Spleen (tissue), 11 donors: ENCODE results near the gene GSTA2. TPM values are rescaled to one million over a fixed set of nuclear protein-coding genes. Genes with fewer than 3 reads are reported as not detected.
A peak's percentile ranks its signal among the peaks of the same experiment; 100 is the strongest.

Experiments used
- DNase-seq: peaks from one replicate; pipeline ENCODE4 v3.0.0-alpha.2; 2020
- H3K27ac ChIP-seq, 8 donors: fragments of 200-600 bp; sonication (generic) in 7 of 8; 1 replicate in 4 of 8; 2 replicates in 4 of 8; pipeline versions ENCODE4 v1.5.0 to v1.8.0; 2016 to 2021; ENCODE audit warnings: inconsistent platforms in 4 of 8, mild to moderate bottlenecking in 4 of 8, moderate library complexity in 1 of 8
- H3K27me3 ChIP-seq, 7 donors: fragments of 200-600 bp; sonication (generic) in 6 of 7; replicated peaks in 1 of 7; 1 replicate in 4 of 7; 2 replicates in 3 of 7; pipeline versions ENCODE4 v1.5.0 to v1.8.0; 2016 to 2021; ENCODE audit warnings: inconsistent platforms in 3 of 7, mild to moderate bottlenecking in 1 of 7
- H3K36me3 ChIP-seq, 6 donors: fragments of 200-600 bp; sonication (generic) in 5 of 6; 1 replicate in 4 of 6; 2 replicates in 2 of 6; pipeline versions ENCODE4 v1.5.0 to v1.8.0; 2016 to 2021; ENCODE audit warnings: inconsistent platforms in 2 of 6
- H3K4me1 ChIP-seq, 6 donors: fragments of 200-600 bp; sonication (generic) in 5 of 6; 1 replicate in 3 of 6; 2 replicates in 3 of 6; pipeline versions ENCODE4 v1.5.0 to v1.8.0; 2016 to 2021; ENCODE audit warnings: inconsistent platforms in 3 of 6
- H3K4me3 ChIP-seq, 8 donors: fragments of 200-600 bp; sonication (generic) in 7 of 8; 1 replicate in 4 of 8; 2 replicates in 4 of 8; pipeline versions ENCODE4 v1.5.0 to v1.8.0; 2016 to 2021; ENCODE audit warnings: inconsistent platforms in 4 of 8, mild to moderate bottlenecking in 4 of 8, moderate library complexity in 2 of 8
- H3K9me3 ChIP-seq, 8 donors: fragments of 200-600 bp; sonication (generic) in 7 of 8; 1 replicate in 4 of 8; 2 replicates in 4 of 8; pipeline versions ENCODE4 v1.5.0 to v1.8.0; 2016 to 2021; ENCODE audit warnings: inconsistent platforms in 4 of 8
- POLR2A ChIP-seq, 3 donors: fragments of 450-650 bp; IDR thresholded peaks; one replicate each; pipeline ENCODE4 v1.5.1; 2017; ENCODE audit warnings: antibody characterized with exemption in 3 of 3, mild to moderate bottlenecking in 1 of 3
- POLR2AphosphoS5 ChIP-seq, 3 donors: sonication (generic); formaldehyde crosslinking; IDR thresholded peaks; one replicate each; pipeline ENCODE4 v1.5.1; 2017; ENCODE audit warnings: antibody characterized with exemption in 3 of 3
- WGBS, 5 donors: extraction: QIAGEN DNeasy Blood & Tissue Kit in 3 of 5; methylation state at CpG; one replicate each; pipeline versions ENCODE4 v1.1.5 to v1.1.7; 2013 to 2018; 5-methylcytosine and 5-hydroxymethylcytosine counted together
- intact Hi-C: fragments of 100-400 bp; cut with DNase I; formaldehyde crosslinking; loops from one replicate; pipeline ENCODE4 v1.15.0; 2023; ENCODE audit warnings: low total_unique reads
- polyA plus RNA-seq, 3 donors: library from polyadenylated mRNA; stranded (reverse); fragments of 200-250 nt; gene quantifications; one replicate each; pipeline ENCODE4 v1.2.1, GENCODE V29; 2013
- total RNA-seq, 7 donors: library from RNA; depleted of rRNA in 3 of 7; stranded (reverse); fragments of >200 nt in 3 of 7; fragmentation: NEBNext Ultra II Directional in 4 of 7; extraction: Animal tissue kit (Norgen Biotek cat#: 25700) in 4 of 7; gene quantifications; one replicate each; pipeline versions ENCODE4 v1.1.0 to v1.2.1, GENCODE V29; 2016 to 2021
- TF ChIP-seq, protein P1 (sequence below), 11 experiments: fragments of 200-600 bp in 7 of 11; fragments of 450-650 bp in 4 of 11; sonication (generic) in 4 of 11; IDR thresholded peaks in 8 of 11; conservative IDR thresholded peaks in 3 of 11; 1 replicate in 7 of 11; 2 replicates in 4 of 11; pipeline versions ENCODE4 v1.4.0 to v1.8.0; 2016 to 2021; ENCODE audit warnings: antibody characterized with exemption in 11 of 11, inconsistent platforms in 4 of 11, mild to moderate bottlenecking in 1 of 11
- donor health status: healthy with polysubstance abuse.
- donor health status: DM: no; HTN: no; CAD: no; lungs with moderate emphysema.
- donor health status: DM: no; HTN: no; CAD: no.
- donor health status: Bipolar disorder and iron deficiency.
- donor health status: healthy.
- donor health status: DM: no; HTN: no; CAD: no.
- donor health status: DM: yes; HTN: yes; CAD: no.

Gene GSTA2
- total and polyA plus RNA-seq, 10 donors, result not detected

DNA sequence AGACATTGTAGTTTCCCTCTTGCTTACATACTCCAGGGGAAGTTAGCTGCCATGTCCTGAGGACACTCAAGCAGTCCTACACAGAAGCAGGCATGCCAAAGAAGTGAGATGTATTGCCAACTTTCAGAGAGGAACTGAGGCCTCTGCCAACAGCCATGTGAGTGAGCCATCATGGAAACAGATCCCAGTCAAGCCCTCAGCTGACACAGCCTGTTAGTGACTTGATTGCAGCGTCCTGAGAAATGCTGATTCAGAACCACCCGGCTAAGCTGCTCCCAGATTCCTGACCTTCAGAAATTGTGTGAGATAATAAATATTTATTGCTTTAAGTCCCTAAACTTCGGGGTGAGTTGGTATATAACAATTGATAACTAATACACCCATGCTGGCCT lies 38.1 kb downstream of the GSTA2 start:
- DNase-seq, result no peak
- TF ChIP-seq, protein P1, sequence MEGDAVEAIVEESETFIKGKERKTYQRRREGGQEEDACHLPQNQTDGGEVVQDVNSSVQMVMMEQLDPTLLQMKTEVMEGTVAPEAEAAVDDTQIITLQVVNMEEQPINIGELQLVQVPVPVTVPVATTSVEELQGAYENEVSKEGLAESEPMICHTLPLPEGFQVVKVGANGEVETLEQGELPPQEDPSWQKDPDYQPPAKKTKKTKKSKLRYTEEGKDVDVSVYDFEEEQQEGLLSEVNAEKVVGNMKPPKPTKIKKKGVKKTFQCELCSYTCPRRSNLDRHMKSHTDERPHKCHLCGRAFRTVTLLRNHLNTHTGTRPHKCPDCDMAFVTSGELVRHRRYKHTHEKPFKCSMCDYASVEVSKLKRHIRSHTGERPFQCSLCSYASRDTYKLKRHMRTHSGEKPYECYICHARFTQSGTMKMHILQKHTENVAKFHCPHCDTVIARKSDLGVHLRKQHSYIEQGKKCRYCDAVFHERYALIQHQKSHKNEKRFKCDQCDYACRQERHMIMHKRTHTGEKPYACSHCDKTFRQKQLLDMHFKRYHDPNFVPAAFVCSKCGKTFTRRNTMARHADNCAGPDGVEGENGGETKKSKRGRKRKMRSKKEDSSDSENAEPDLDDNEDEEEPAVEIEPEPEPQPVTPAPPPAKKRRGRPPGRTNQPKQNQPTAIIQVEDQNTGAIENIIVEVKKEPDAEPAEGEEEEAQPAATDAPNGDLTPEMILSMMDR (IDR thresholded peaks at IDR 0.05 in 8 of 11, conservative IDR thresholded peaks at IDR 0.05 in 3 of 11), result no peak
- TF ChIP-seq POLR2A (IDR thresholded peaks at IDR 0.05) (no peak), POLR2AphosphoS5 (IDR thresholded peaks at IDR 0.05) (no peak)
- no peak overlapping the region for H3K27ac ChIP-seq
- H3K27me3 ChIP-seq, result no peaks in the 10 kb centered on the region
- H3K4me1 ChIP-seq, result no peaks in the 10 kb centered on the region
- H3K4me3 ChIP-seq, result no peak overlapping the region
- H3K36me3 ChIP-seq, result no peaks in the 10 kb centered on the region
- WGBS, 5 donors, result 75 to 82% (median 80%) methylated on average over 3 of the region's 3 CpGs
- no peaks in the 10 kb centered on the region for H3K9me3 ChIP-seq
- intact Hi-C loops, result no loop called here

DNA sequence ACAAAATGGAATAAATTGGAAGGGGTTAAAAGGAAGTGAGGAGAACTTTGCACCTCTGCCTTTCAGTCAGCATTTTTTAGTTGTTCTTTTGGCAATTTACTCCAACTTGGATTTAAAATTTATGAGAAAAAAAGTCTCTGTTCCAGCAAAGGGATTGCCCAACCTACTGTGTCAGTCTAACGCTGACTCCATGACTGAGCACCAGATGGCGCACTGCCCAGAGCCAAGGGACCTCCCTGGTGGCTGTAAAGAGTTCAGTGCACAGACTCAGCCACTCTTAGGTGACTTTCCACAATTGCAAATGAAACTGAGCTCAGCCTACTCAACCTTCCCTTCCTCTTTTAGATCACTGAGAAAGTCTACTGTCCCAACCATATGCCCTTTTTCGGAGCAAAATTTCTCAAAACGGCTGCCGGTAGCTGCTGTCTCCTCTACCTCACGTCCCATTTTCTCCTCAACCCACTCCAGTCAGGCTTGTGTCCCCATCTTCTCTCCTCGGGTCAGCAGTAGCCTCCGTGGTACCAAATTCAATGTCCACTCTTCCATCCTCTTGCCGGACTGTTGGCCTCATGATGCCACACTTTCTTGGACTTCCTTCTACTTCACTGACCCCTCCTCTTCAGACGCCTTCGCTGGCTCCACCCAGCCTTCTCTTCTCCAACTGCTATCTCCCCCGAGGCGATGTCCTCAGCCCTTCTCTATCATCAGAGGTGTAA lies 38.7 kb downstream of the GSTA2 start:
- 74 to 81% (median 78%) methylated on average over 13 of the region's 13 CpGs for WGBS, 5 donors
- no peaks in the 10 kb centered on the region for H3K4me1 ChIP-seq

GRCh38 chr6:52724042-52724405 lies 39.3 kb downstream of the GSTA2 start:
- intact Hi-C loops, result no loop called here
- 64 to 89% (median 79%) methylated on average over 2 of the region's 2 CpGs for WGBS, 5 donors
- TF ChIP-seq, protein P1 (IDR thresholded peaks at IDR 0.05 in 8 of 11, conservative IDR thresholded peaks at IDR 0.05 in 3 of 11), result no peak
- TF ChIP-seq POLR2AphosphoS5 (IDR thresholded peaks at IDR 0.05), result no peak
- TF ChIP-seq POLR2A (IDR thresholded peaks at IDR 0.05), result no peak
- H3K4me1 ChIP-seq, result no peaks in the 10 kb centered on the region
- DNase-seq, result no peak
- no peak overlapping the region for H3K4me3 ChIP-seq
- H3K36me3 ChIP-seq, result no peaks in the 10 kb centered on the region
- no peaks in the 10 kb centered on the region for H3K27me3 ChIP-seq
- no peak overlapping the region for H3K27ac ChIP-seq
- H3K9me3 ChIP-seq, result no peaks in the 10 kb centered on the region

More for the DNA sequence above, 38.7 kb downstream of the GSTA2 start:
- Histone ChIP-seq H3K4me3 (no peak overlapping the region), H3K27me3 (no peaks in the 10 kb centered on the region), H3K9me3 (no peaks in the 10 kb centered on the region), H3K27ac (no peak overlapping the region), H3K36me3 (no peaks in the 10 kb centered on the region)
- DNase-seq, result peak; percentile 78
- intact Hi-C loops, result no loop called here
- TF ChIP-seq, protein P1 (IDR thresholded peaks at IDR 0.05 in 8 of 11, conservative IDR thresholded peaks at IDR 0.05 in 3 of 11), result peak in 9 of 11 experiments; percentile 8 to 69 (median 41)
- TF ChIP-seq POLR2AphosphoS5 (IDR thresholded peaks at IDR 0.05), result no peak

DNA sequence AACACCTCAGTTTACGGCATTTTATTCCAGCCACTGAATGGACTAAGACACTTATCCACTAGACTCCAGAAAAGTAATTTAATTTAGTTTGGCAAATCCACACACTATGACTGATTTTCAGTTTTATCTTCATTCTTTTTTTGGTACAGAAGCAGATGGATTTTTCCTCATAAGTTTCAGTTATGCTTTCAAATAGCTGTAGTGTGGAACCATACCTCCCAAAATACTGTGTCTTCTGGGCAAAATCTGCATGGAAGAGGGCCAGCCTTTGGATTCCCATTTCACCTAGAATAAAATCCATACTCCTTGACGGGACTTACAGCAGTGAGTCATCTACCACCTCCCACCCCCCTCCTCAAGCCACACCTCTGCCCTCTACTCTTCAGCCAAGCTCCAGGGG lies 43.0 kb downstream of the GSTA2 start:
- no peak for DNase-seq
- 35 to 89% (median 88%) methylated on average over 2 of the region's 2 CpGs for WGBS, 5 donors
- TF ChIP-seq, protein P1 (IDR thresholded peaks at IDR 0.05 in 8 of 11, conservative IDR thresholded peaks at IDR 0.05 in 3 of 11), result no peak
- TF ChIP-seq POLR2AphosphoS5 (IDR thresholded peaks at IDR 0.05) (no peak), POLR2A (IDR thresholded peaks at IDR 0.05) (no peak)
- Histone ChIP-seq H3K36me3 (no peaks in the 10 kb centered on the region), H3K27me3 (no peaks in the 10 kb centered on the region), H3K27ac (no peak overlapping the region), H3K9me3 (no peaks in the 10 kb centered on the region), H3K4me3 (no peak overlapping the region), H3K4me1 (no peaks in the 10 kb centered on the region)
- intact Hi-C loops, result no loop called here
